ENCODE results near the gene SSBP3.

The SSBP3 gene

DNA sequence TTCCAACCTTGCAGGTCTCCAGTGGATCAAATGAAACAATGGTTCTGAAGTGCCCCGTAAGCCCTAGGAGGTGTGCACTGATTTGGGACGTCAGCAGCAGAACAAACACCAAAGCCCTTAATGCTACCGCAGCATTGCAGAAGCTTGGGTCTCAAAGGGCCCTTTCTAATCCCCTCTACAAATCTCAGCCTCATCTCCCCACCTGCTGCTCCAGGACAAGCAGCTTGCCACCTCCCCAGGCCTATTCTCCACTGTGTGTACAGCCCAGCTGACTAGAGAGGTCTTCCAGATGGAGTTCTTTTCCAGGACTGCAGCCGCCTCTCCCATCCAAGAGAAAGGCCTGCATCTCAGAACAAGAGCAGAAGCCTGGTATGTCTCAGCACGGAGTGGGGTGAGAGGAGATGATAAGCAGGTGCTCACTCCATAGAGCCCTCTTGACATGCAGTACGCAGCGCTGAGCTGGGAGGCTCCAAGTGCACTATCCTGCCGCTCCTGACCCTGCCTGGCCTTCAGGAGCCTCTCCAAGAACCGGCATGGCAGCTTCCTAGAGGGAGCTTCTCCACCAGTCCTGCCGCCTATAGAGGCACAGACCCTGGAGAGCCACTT, 160.0 kb downstream of the SSBP3 start:
- no peak for ATAC-seq
- TF ChIP-seq CSRNP3 (CRISPR knock-in tag; IDR thresholded peaks at IDR 0.05) (no peak), POU6F1 (CRISPR knock-in tag; IDR thresholded peaks at IDR 0.05; ENCODE audit: borderline replicate concordance, low read depth) (no peak), SNAI2 (CRISPR knock-in tag; IDR thresholded peaks at IDR 0.05) (no peak), ESRRG (CRISPR knock-in tag; IDR thresholded peaks at IDR 0.05) (no peak)

GRCh38 chr1:54245501-54245900, 160.7 kb downstream of the SSBP3 start:
- TF ChIP-seq ZNF8 (CRISPR knock-in tag; IDR thresholded peaks at IDR 0.05) (no peak), ISL1 (CRISPR knock-in tag; IDR thresholded peaks at IDR 0.05) (no peak), ZFP3 (CRISPR knock-in tag; IDR thresholded peaks at IDR 0.05) (no peak), POU6F1 (CRISPR knock-in tag; IDR thresholded peaks at IDR 0.05; ENCODE audit: borderline replicate concordance, low read depth) (no peak), CREB5 (CRISPR knock-in tag; IDR thresholded peaks at IDR 0.05; ENCODE audit: low read depth) (no peak), ZNF70 (CRISPR knock-in tag; IDR thresholded peaks at IDR 0.05) (no peak), SNAI2 (CRISPR knock-in tag; IDR thresholded peaks at IDR 0.05) (no peak), TOX (CRISPR knock-in tag; IDR thresholded peaks at IDR 0.05; ENCODE audit: borderline replicate concordance) (no peak), TCF4 (CRISPR knock-in tag; IDR thresholded peaks at IDR 0.05; ENCODE audit: borderline replicate concordance) (no peak), TSHZ2 (CRISPR knock-in tag; IDR thresholded peaks at IDR 0.05) (no peak), ZFP30 (CRISPR knock-in tag; IDR thresholded peaks at IDR 0.05) (no peak), PPARA (CRISPR knock-in tag; IDR thresholded peaks at IDR 0.05; ENCODE audit: borderline replicate concordance) (no peak)
- ATAC-seq = peak; percentile 45

- no peak for ATAC-seq
- no peak for TF ChIP-seq CSRNP3 (CRISPR knock-in tag; IDR thresholded peaks at IDR 0.05)
- TF ChIP-seq ZFP30 (CRISPR knock-in tag; IDR thresholded peaks at IDR 0.05) = no peak
- TF ChIP-seq, protein P1, sequence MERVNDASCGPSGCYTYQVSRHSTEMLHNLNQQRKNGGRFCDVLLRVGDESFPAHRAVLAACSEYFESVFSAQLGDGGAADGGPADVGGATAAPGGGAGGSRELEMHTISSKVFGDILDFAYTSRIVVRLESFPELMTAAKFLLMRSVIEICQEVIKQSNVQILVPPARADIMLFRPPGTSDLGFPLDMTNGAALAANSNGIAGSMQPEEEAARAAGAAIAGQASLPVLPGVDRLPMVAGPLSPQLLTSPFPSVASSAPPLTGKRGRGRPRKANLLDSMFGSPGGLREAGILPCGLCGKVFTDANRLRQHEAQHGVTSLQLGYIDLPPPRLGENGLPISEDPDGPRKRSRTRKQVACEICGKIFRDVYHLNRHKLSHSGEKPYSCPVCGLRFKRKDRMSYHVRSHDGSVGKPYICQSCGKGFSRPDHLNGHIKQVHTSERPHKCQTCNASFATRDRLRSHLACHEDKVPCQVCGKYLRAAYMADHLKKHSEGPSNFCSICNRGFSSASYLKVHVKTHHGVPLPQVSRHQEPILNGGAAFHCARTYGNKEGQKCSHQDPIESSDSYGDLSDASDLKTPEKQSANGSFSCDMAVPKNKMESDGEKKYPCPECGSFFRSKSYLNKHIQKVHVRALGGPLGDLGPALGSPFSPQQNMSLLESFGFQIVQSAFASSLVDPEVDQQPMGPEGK (CRISPR knock-in tag; IDR thresholded peaks at IDR 0.05; ENCODE audit: borderline replicate concordance) = no peak
- TF ChIP-seq PPARA (CRISPR knock-in tag; IDR thresholded peaks at IDR 0.05; ENCODE audit: borderline replicate concordance) = no peak
- TF ChIP-seq ISL1 (CRISPR knock-in tag; IDR thresholded peaks at IDR 0.05) = no peak
- no peak for TF ChIP-seq ZNF565 (CRISPR knock-in tag; conservative IDR thresholded peaks at IDR 0.05; ENCODE audit: low read depth)
- TF ChIP-seq ARNTL (CRISPR knock-in tag; IDR thresholded peaks at IDR 0.05; ENCODE audit: borderline replicate concordance, low read depth) = no peak
- no peak for TF ChIP-seq ESRRG (CRISPR knock-in tag; IDR thresholded peaks at IDR 0.05)
- no peak for TF ChIP-seq TSHZ2 (CRISPR knock-in tag; IDR thresholded peaks at IDR 0.05)
- TF ChIP-seq TOX (CRISPR knock-in tag; IDR thresholded peaks at IDR 0.05; ENCODE audit: borderline replicate concordance) = no peak
- TF ChIP-seq ZNF70 (CRISPR knock-in tag; IDR thresholded peaks at IDR 0.05) = no peak
- no peak for TF ChIP-seq SNAI2 (CRISPR knock-in tag; IDR thresholded peaks at IDR 0.05)
- no peak for TF ChIP-seq ZFP3 (CRISPR knock-in tag; IDR thresholded peaks at IDR 0.05)
- TF ChIP-seq TCF4 (CRISPR knock-in tag; IDR thresholded peaks at IDR 0.05; ENCODE audit: borderline replicate concordance) = no peak
- TF ChIP-seq OSR1 (CRISPR knock-in tag; IDR thresholded peaks at IDR 0.05) = no peak
- no peak for TF ChIP-seq GLIS3 (CRISPR knock-in tag; IDR thresholded peaks at IDR 0.05)
These were observed 161.5 kb downstream of the SSBP3 start for GRCh38 chr1:54244655-54245054.

All from SK-N-SH treated with all-trans-retinoic acid at 6 μM for 48 hours (cell line).